Bronchial epithelial cell (primary cell): Measurements from ENCODE around the gene MED28. TPM values are rescaled to one million over a fixed set of nuclear protein-coding genes. Genes with fewer than 3 reads are reported as not detected.

Source experiments
- DNase-seq: peaks from one replicate; pipeline ENCODE4 v3.0.0-alpha.2; 2010; ENCODE audit warnings: low read depth
- FAIRE-seq: peaks from 2 replicates; lab custom pipeline; 2011; peaks lifted over from hg19 to GRCh38; lab: Jason Lieb, UNC
- H3K27me3 ChIP-seq: 2 replicates; pipeline ENCODE4 v1.5.1; 2011; ENCODE audit warnings: low read length; ENCODE audit not compliant: control insufficient read depth, insufficient read depth
- H3K36me3 ChIP-seq: 2 replicates; pipeline ENCODE4 v1.5.1; 2011; ENCODE audit warnings: low read length; ENCODE audit not compliant: control insufficient read depth, insufficient read depth
- H3K4me3 ChIP-seq: 2 replicates; pipeline ENCODE4 v1.5.1; 2011; ENCODE audit warnings: mild to moderate bottlenecking, low read depth, low read length, control low read depth
- CTCF ChIP-seq: IDR thresholded peaks from 2 replicates; pipeline ENCODE4 v1.5.1; 2011; ENCODE audit warnings: mild to moderate bottlenecking, moderate library complexity, low read length, control low read depth, inconsistent platforms; ENCODE audit not compliant: insufficient read depth, severe bottlenecking
- total RNA-seq: library from RNA; depleted of rRNA; stranded (reverse); fragments of >200 nt; gene quantifications from 2 replicates; pipeline ENCODE4 v1.2.1, GENCODE V29; 2014

Gene MED28
- total RNA-seq, 1 donor from 2014 or later = 12.4 TPM

- Histone ChIP-seq H3K27me3 (no peaks in the 10 kb centered on the region), H3K4me3 (peak overlapping the region; percentile 90), H3K36me3 (peaks cover 6% of the 10 kb centered on the region)
- DNase-seq = peak; percentile 18
- FAIRE-seq = no peak
- peak; percentile 9 for TF ChIP-seq CTCF
Observed at GRCh38 chr4:17577665-17578481, 36.6 kb upstream of the MED28 start.

- Histone ChIP-seq H3K36me3 (peaks cover 9% of the 10 kb centered on the region), H3K27me3 (no peaks in the 10 kb centered on the region), H3K4me3 (no peak overlapping the region)
- FAIRE-seq = no peak
- no peak for TF ChIP-seq CTCF
- no peak for DNase-seq
Observed at GRCh38 chr4:17578482-17578891, 36.0 kb upstream of the MED28 start.

- Histone ChIP-seq H3K4me3 (no peak overlapping the region), H3K36me3 (peaks cover 18% of the 10 kb centered on the region), H3K27me3 (no peaks in the 10 kb centered on the region)
- TF ChIP-seq CTCF = no peak
- FAIRE-seq (no peak), DNase-seq (no peak)
Observed at GRCh38 chr4:17580969-17581368, 33.5 kb upstream of the MED28 start.

GRCh38 chr4:17583276-17583675, 31.2 kb upstream of the MED28 start:
- no peak for TF ChIP-seq CTCF
- Histone ChIP-seq H3K4me3 (no peak overlapping the region), H3K36me3 (peaks cover 18% of the 10 kb centered on the region), H3K27me3 (no peaks in the 10 kb centered on the region)
- DNase-seq (no peak), FAIRE-seq (no peak)

- FAIRE-seq (no peak), DNase-seq (no peak)
- peaks cover 18% of the 10 kb centered on the region for H3K36me3 ChIP-seq
- no peak overlapping the region for H3K4me3 ChIP-seq
- no peaks in the 10 kb centered on the region for H3K27me3 ChIP-seq
- no peak for TF ChIP-seq CTCF
Observed at GRCh38 chr4:17583941-17584340, 30.5 kb upstream of the MED28 start.
